Stimulated activated CD8-positive, alpha-beta memory T cell treated with anti-CD3 and anti-CD28 coated beads, Interleukin-2, amount 100 ng/mL, for 1 hour (primary cell): ENCODE data around the gene HNRNPM.
"Not testable (repeated sequence)": the region's sequence is repeated elsewhere in the genome, so short reads cannot be mapped to it uniquely, and the experiment has no call there.

ENCODE experiments used
- DNase-seq, 2 donors: peaks; one replicate each; pipeline ENCODE4 v3.0.0-alpha.2; 2020; ENCODE audit warnings: low read depth in 2 of 2

Gene HNRNPM

GRCh38 chr19:8444677-8445487 lies at the start of gene HNRNPM:
HNRNPM (plus strand) TSS chr19:8444975; CDS start chr19:8444999, 24 bp downstream.
- DNase-seq, result peak; percentile 100

- DNase-seq, result no peak
These were observed 49.1 kb upstream of the HNRNPM start for GRCh38 chr19:8395621-8396082.

- DNase-seq, result no peak
These were observed 48.6 kb upstream of the HNRNPM start for GRCh38 chr19:8396185-8396562.

- DNase-seq, result peak; percentile 27 to 29
These were observed 48.1 kb upstream of the HNRNPM start for GRCh38 chr19:8396563-8397203.

GRCh38 chr19:8397271-8397670 lies 47.5 kb upstream of the HNRNPM start:
- no peak for DNase-seq

- no peak for DNase-seq
These were observed 46.9 kb upstream of the HNRNPM start for GRCh38 chr19:8397746-8398310.

- DNase-seq, result no peak
These were observed 46.4 kb upstream of the HNRNPM start for GRCh38 chr19:8398311-8398771.

- DNase-seq, result no peak
These were observed 45.0 kb upstream of the HNRNPM start for GRCh38 chr19:8399681-8400188.

- no peak for DNase-seq
These were observed 42.8 kb upstream of the HNRNPM start for GRCh38 chr19:8401981-8402411.

GRCh38 chr19:8403098-8403819 lies 41.5 kb upstream of the HNRNPM start:
- DNase-seq, result no peak

GRCh38 chr19:8403820-8404109 lies 41.0 kb upstream of the HNRNPM start:
- no peak for DNase-seq

GRCh38 chr19:8404391-8405151 lies 40.2 kb upstream of the HNRNPM start:
- DNase-seq, result no peak

- not testable (repeated sequence) for DNase-seq
These were observed 34.1 kb upstream of the HNRNPM start for GRCh38 chr19:8410718-8411117.

GRCh38 chr19:8412783-8413628 lies 31.8 kb upstream of the HNRNPM start, which contains the start of gene MARCHF2:
MARCHF2 (plus strand) TSS chr19:8413305; CDS start chr19:8421841, 8,536 bp downstream.
- peak; percentile 91 to 95 for DNase-seq

- no peak for DNase-seq
These were observed 31.2 kb upstream of the HNRNPM start for GRCh38 chr19:8413629-8413995.

GRCh38 chr19:8416796-8417195 lies 28.0 kb upstream of the HNRNPM start:
- DNase-seq, result no peak

- DNase-seq, result no peak
These were observed 23.0 kb upstream of the HNRNPM start for GRCh38 chr19:8421484-8422461.

GRCh38 chr19:8423817-8424223 lies 21.0 kb upstream of the HNRNPM start:
- no peak for DNase-seq

- DNase-seq, result not testable (repeated sequence)
These were observed 19.4 kb upstream of the HNRNPM start for GRCh38 chr19:8425331-8425730.
